DLD1 (cell line): ENCODE data around the gene ENTPD7.
"Not testable (repeated sequence)": the region's sequence is repeated elsewhere in the genome, so short reads cannot be mapped to it uniquely, and the experiment has no call there.

Experiments
- in situ Hi-C: cut with HindIII; loops from 2 replicates; pipeline ENCODE4 v1.10.0; 2017; ENCODE audit warnings: low sequenced_read_pairs

Gene ENTPD7

DNA sequence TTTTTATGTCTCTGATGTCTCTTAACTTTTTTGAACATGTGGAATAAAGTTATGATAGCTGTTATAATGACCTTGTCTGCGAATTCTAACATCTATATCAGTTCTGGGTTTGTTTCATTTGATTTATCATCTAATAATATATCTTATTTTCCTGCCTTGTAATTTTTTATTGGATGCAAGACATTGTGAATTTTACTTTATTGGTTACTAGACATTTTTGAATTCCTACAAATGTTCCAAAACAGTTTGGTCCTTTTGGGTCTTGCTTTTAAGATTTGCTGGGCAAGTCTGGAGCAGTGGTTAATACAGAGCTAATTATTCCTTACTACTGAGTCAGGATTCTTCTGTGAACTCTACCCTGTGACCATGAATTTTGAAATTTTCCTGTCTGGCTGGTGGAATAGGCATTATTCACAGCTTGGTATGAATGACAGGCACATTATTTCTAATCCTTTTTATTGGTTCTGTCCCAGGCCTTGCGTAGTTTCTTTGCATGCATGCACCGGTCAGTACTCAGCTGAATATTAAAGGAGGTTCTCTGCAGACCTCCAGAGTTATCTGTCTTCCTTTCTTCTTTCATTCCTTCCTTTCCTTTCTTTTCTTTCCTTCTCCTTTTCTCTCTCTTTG is 81.7 kb downstream of the ENTPD7 start:
- in situ Hi-C loops: no loop called here

DNA sequence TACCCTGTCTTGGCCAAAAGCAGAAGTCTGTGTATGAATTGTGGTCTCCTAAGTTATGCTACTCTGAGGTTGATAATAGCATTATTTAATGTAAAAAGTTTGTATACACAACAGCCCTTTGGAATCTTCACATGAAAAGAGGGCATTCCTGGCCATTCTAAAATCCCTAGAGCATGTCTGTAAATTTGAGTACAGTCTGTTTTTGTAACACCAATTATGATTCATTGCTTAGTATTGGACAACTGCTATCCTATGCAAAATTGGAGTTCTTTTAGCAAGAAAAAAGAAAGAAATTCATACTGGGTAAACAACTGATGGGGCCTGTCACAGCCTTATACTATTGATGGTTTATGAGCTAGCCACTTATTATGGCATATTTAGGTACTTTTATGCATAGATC is 82.9 kb downstream of the ENTPD7 start:
- in situ Hi-C loops: no loop called here

DNA sequence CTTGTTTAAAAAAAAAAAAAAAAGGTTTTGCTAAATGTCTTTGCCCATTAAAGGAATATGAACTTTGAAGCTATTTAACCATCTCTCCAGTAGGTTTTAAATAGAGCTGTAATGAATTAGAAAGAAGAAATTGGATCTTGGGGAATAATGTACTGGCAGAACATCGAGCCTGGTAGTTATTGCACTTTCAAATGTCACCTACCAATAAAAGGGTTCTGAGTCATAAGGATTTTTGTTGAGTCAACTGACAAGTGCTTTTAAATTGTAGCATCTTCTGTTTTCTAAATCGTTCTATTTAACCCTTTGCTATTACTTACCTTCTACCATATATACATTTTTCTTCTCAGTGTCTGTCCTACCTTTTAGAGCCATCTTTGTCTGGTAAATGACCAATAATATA is 83.4 kb downstream of the ENTPD7 start:
- in situ Hi-C loops: no loop called here

DNA sequence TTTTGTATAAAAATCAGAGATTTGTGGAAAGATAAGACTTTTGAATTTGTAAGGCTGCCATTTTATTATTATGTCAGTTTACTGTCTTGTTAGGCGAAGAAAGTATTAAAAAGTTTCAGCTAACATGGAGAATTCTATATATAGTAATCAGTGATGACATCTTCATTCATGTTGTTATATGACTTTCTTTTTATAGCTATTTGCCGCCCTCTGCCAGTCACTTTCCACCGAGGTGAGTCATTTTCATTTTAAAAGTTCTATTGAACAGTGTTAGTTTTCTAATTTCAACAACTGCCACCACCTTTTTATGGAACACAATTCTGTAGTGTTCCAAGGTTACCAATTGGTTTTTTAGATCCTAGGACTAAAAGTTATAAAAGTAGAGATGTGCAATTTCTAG is 84.5 kb downstream of the ENTPD7 start:
- in situ Hi-C loops: no loop called here

DNA sequence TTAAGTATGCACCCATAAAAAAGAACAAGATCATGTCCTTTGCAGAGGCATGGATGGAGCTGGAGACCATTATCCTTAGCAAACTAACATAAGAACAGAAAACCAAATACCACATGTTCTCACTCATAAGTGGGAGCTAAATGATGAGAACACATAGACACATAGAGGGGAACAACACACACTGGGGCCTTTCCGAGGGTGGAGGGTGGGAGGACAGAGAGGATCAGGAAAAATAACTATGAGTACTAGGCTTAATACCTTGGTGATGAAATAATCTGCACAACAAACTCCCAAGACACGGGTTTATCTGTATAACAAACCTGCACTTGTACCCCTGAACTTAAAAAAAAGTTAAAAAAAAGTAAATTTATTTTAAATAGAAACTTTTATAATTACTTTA is 86.9 kb downstream of the ENTPD7 start:
- in situ Hi-C loops: not testable (repeated sequence)

DNA sequence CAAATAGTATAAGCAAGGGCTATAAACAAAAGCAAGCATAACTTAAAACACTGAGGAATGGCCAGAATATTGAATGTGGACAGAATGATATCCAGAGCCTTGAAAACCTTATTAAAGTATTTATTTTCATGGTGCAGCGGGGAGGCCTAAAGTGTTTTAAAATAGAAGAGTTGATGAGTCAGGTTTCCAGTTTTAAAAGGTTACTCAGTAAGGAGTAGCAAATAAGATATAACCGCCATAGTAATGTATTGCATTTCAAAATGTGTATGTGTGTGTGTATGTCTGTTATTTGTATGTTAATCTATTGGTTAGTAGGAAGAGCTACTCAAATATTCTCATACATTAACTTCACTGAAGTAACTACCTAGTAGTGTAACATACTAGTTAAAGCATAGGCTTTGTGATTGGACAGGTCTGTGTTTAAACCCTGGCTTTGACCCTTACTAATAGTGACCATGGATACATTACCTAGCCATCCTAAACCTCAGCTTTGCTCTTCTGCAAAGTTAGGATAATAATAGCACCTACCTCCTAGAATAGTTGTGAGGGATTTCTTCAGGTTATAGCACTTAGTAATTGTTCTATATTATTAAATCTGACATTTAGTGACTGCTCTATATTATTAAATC is 89.6 kb downstream of the ENTPD7 start:
- in situ Hi-C loops: no loop called here

DNA sequence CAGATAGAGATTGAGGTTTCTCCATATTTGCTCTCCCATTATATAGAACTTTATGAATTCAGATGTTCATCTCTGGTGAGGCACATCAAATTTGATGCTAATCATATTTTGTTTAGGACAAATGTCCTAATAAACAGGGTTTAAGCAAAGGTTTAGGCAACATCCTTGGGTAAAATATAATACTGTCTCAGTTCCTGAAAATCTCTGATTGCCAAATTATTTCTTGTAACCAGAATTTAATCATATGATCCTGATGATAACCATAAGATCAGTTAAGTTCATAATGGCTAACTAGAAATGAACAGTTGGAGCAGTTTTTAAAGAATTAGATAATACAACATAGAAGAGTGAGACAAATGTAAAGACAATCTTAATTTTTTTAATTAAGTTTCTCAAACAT is 91.3 kb downstream of the ENTPD7 start:
- in situ Hi-C loops: no loop called here

DNA sequence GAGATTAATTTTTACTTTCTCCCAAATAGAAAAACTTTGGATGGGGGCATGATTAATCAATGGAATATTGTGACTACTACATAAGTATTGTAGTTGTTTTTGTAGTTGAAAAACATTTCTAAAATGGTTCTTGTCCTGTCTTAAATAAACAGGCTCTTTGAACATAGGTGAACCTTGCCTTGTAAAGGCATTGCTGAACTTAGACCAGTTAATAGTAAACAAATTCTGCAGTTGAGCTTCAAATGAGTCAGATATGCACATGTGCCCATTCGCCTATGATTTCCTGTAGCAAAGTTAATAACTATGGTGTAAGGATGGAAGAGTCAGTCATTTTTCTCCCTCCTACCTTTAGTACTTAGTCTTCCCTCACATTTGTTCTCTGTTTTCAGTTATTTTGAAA is 95.4 kb downstream of the ENTPD7 start:
- in situ Hi-C loops: no loop called here
